OCI-LY1 (cell line): Measurements from ENCODE around the gene RIOK1.

Experiments used
- H2AFZ ChIP-seq: fragments of 200-600 bp; sonication (generic), shearing (Covaris generic); 2 replicates; pipeline ENCODE4 v1.6.0; 2014; ENCODE audit warnings: antibody characterized with exemption, mild to moderate bottlenecking, low read length
- H3F3A ChIP-seq: fragments of 200-600 bp; sonication (generic), shearing (Covaris generic); 2 replicates; pipeline ENCODE4 v1.6.0; 2014; ENCODE audit warnings: mild to moderate bottlenecking, antibody characterized with exemption, low read length, moderate library complexity; ENCODE audit not compliant: insufficient read depth
- H3K27ac ChIP-seq: fragments of 200-600 bp; sonication (generic); 2 replicates; pipeline ENCODE4 v1.5.1; 2014; ENCODE audit warnings: low read length, mixed run types, mild to moderate bottlenecking, low read depth; ENCODE audit not compliant: poor library complexity, severe bottlenecking
- H3K27me3 ChIP-seq: fragments of 200-600 bp; sonication (generic); 2 replicates; pipeline ENCODE4 v1.6.0; 2014; ENCODE audit warnings: antibody characterized with exemption, mild to moderate bottlenecking, low read length, moderate library complexity; ENCODE audit not compliant: insufficient read depth
- H3K36me3 ChIP-seq: fragments of 200-600 bp; sonication (generic); 2 replicates; pipeline ENCODE4 v1.6.1; 2014; ENCODE audit warnings: mild to moderate bottlenecking, antibody characterized with exemption, low read length, moderate library complexity, mixed read lengths; ENCODE audit not compliant: insufficient read depth
- H3K4me1 ChIP-seq: fragments of 200-600 bp; sonication (generic); 2 replicates; pipeline ENCODE4 v1.5.1; 2014; ENCODE audit warnings: mild to moderate bottlenecking, low read length, moderate library complexity; ENCODE audit not compliant: insufficient read depth, severe bottlenecking
- H3K4me2 ChIP-seq: fragments of 200-600 bp; sonication (generic), shearing (Covaris generic); 2 replicates; pipeline ENCODE4 v1.6.1; 2014; ENCODE audit warnings: low read length
- H3K4me3 ChIP-seq: fragments of 200-600 bp; sonication (generic); 2 replicates; pipeline ENCODE4 v1.5.1; 2014; ENCODE audit warnings: low read length, low read depth, mild to moderate bottlenecking, mixed read lengths; ENCODE audit not compliant: poor library complexity, severe bottlenecking
- H3K79me2 ChIP-seq: fragments of 200-600 bp; shearing (Covaris generic); 2 replicates; pipeline ENCODE4 v1.6.1; 2016; ENCODE audit warnings: mixed run types, low read length, mixed read lengths; ENCODE audit not compliant: insufficient read depth
- H3K9ac ChIP-seq: fragments of 200-600 bp; sonication (generic), shearing (Covaris generic); 2 replicates; pipeline ENCODE4 v1.6.1; 2014; ENCODE audit warnings: mild to moderate bottlenecking, low read length, mixed read lengths
- H3K9me2 ChIP-seq: fragments of 200-600 bp; sonication (generic), shearing (Covaris generic); 2 replicates; pipeline ENCODE4 v1.6.1; 2014; ENCODE audit warnings: low read depth, mild to moderate bottlenecking, low read length, mixed read lengths
- H3K9me3 ChIP-seq: fragments of 200-600 bp; shearing (Covaris generic); 2 replicates; pipeline ENCODE4 v1.6.1; 2014; ENCODE audit warnings: low read length, mixed read lengths
- H4K20me1 ChIP-seq: fragments of 200-600 bp; sonication (generic), shearing (Covaris generic); 2 replicates; pipeline ENCODE4 v1.6.0; 2016; ENCODE audit warnings: mild to moderate bottlenecking, low read length; ENCODE audit not compliant: insufficient read depth
- CTCF ChIP-seq: fragments of 200-600 bp; sonication (generic), shearing (Covaris generic); IDR thresholded peaks from 2 replicates; pipeline ENCODE4 v1.5.1; 2017; ENCODE audit warnings: mild to moderate bottlenecking, antibody characterized with exemption, low read length, moderate library complexity, mixed read lengths
- EZH2 ChIP-seq: fragments of 200-600 bp; sonication (generic), shearing (Covaris generic); IDR thresholded peaks from 2 replicates; pipeline ENCODE4 v1.8.0; 2017; ENCODE audit warnings: borderline replicate concordance, mixed run types, mild to moderate bottlenecking, antibody characterized with exemption, low read length, moderate library complexity, mixed read lengths

Gene RIOK1

GRCh38 chr6:7389451-7390225 lies at the start of gene RIOK1, which contains the start of gene CAGE1:
RIOK1 (plus strand) TSS chr6:7389808; CDS start chr6:7390003, 195 bp downstream.
CAGE1 (minus strand) TSS chr6:7389742; CDS start chr6:7387173, 2,569 bp downstream.
- H4K20me1 ChIP-seq = no peaks in the 10 kb centered on the region
- peak within 1 kb of the TSS; percentile 91 for H3K4me3 ChIP-seq
- peaks cover 22% of the 10 kb centered on the region for H3K36me3 ChIP-seq
- H3K79me2 ChIP-seq = peaks cover 37% of the 10 kb centered on the region
- peak within 1 kb of the TSS; percentile 85 for H3K4me2 ChIP-seq
- no peak for TF ChIP-seq EZH2
- peak; percentile 25; the same call in 1 of the 2 replicates for TF ChIP-seq CTCF
- H3K4me1 ChIP-seq = peaks cover 26% of the 10 kb centered on the region
- no peaks in the 10 kb centered on the region for H3K27me3 ChIP-seq
- H3K9me2 ChIP-seq = no peaks in the 10 kb centered on the region
- H3K9me3 ChIP-seq = no peaks in the 10 kb centered on the region
- H3K9ac ChIP-seq = peak within 1 kb of the TSS; percentile 88
- 0 out of 2 replicates have a peak within 1 kb of the TSS, but pooled peaks have one; percentile 38 for H2AFZ ChIP-seq
- H3F3A ChIP-seq = no peaks in the 10 kb centered on the region
- H3K27ac ChIP-seq = peak within 1 kb of the TSS; percentile 73

DNA sequence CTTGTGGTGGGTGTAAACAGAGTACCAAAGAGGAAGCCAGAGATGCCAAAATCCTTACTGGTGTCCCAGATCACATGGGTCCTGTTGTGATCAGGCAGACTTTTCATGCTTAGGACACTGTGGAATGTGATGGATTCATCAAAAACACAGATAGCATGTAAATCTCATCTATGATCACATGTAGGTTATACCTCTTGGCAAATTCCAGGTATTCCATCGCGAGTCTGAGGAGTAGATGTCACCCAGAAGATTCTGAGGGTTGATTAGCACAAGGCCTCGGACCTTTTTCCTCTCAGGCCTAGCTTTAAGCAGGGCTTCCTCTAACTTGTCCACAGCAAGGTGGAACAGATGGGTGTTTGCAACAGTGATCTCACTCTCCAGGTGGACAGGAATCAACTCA lies 48.3 kb upstream of the RIOK1 start:
- Histone ChIP-seq H3K27ac (no peak overlapping the region), H3K79me2 (no peaks in the 10 kb centered on the region), H3K9ac (no peak overlapping the region), H3K27me3 (no peaks in the 10 kb centered on the region), H3K9me3 (no peaks in the 10 kb centered on the region), H3K4me2 (no peak overlapping the region), H3F3A (no peaks in the 10 kb centered on the region), H3K4me1 (no peaks in the 10 kb centered on the region), H3K9me2 (no peaks in the 10 kb centered on the region), H4K20me1 (no peaks in the 10 kb centered on the region), H3K4me3 (no peak overlapping the region), H2AFZ (no peak overlapping the region), H3K36me3 (no peaks in the 10 kb centered on the region)
- TF ChIP-seq CTCF (no peak), EZH2 (no peak)

- H3K9ac ChIP-seq = no peak overlapping the region
- H2AFZ ChIP-seq = no peak overlapping the region
- no peak overlapping the region for H3K4me2 ChIP-seq
- H4K20me1 ChIP-seq = no peaks in the 10 kb centered on the region
- no peak overlapping the region for H3K4me3 ChIP-seq
- no peaks in the 10 kb centered on the region for H3K79me2 ChIP-seq
- H3K4me1 ChIP-seq = no peaks in the 10 kb centered on the region
- no peaks in the 10 kb centered on the region for H3K9me3 ChIP-seq
- H3K36me3 ChIP-seq = no peaks in the 10 kb centered on the region
- H3K27ac ChIP-seq = no peak overlapping the region
- no peaks in the 10 kb centered on the region for H3K27me3 ChIP-seq
- H3K9me2 ChIP-seq = no peaks in the 10 kb centered on the region
- H3F3A ChIP-seq = no peaks in the 10 kb centered on the region
- TF ChIP-seq CTCF (no peak), EZH2 (no peak)
Observed at GRCh38 chr6:7341989-7342742, 47.4 kb upstream of the RIOK1 start.
